ENCODE data around the gene TTC16. TPM values are rescaled to one million over a fixed set of nuclear protein-coding genes. Genes with fewer than 3 reads are reported as not detected.
A peak's percentile ranks its signal among the peaks of the same experiment; 100 is the strongest.

TTC16 gene
- total and polyA plus RNA-seq, 2 of the 8 experiments (the other 6 are each of a cell fraction or from before 2014, with no cell fraction given): 0.03 TPM; not detected in 1

DNA sequence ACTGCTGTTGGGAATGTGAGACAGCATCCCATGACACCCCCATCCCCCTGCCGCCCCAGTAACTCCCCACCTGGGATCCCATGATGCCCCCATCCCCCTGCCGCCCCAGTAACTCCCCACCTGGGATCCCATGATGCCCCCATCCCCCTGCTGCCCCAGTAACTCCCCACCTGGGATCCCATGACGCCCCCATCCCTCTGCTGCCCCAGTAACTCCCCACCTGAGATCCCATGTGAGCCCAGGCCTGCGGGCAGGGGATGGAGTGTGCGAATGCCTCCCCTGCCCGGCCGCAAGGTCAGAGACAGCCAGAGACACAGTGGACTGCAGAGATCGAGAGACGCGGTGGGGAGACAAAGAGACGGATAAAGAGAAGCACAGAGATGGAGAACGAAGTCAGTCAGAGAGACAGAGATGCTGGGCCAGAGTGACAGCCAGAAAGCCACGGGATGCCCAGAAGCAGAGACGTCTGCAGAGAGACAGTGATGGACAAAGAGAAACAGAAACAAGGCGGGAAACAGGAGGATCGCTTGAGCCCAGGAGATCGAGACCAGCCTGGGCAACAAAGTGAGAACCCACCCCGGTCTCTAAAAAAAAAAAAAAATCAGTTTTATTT, 61.6 kb downstream of the TTC16 start:
- Histone ChIP-seq H2BK12ac (ENCODE audit: low read depth, low read length) (0 out of 2 replicates have a peak overlapping the region, but pooled peaks have one; percentile 14), H4K91ac (replicated peaks; ENCODE audit: insufficient read length, low read length) (no peak overlapping the region), H2AFZ (ENCODE audit: low read length) (no peak overlapping the region), H3K9ac (replicated peaks in 1 of 4; ENCODE audit: extremely low read depth in 1 of 4, low read depth in 3 of 4, low read length in 3 of 4) (no peak overlapping the region), H3K79me1 (ENCODE audit: low read depth, low read length) (no peaks in the 10 kb centered on the region), H3K9me3 (ENCODE audit: insufficient read depth in 2 of 2, low read depth in 1 of 2, low read length in 1 of 2) (no peaks in the 10 kb centered on the region), H3K23me2 (ENCODE audit: low read depth, low read length) (no peaks in the 10 kb centered on the region), H4K5ac (ENCODE audit: insufficient read length, low read depth, low read length) (no peak overlapping the region), H3K4ac (replicated peaks; ENCODE audit: insufficient read length, low read depth, low read length) (no peak overlapping the region), H3K18ac (ENCODE audit: extremely low read depth, low read length) (no peak overlapping the region), H3K27ac (ENCODE audit: low read depth, low read length) (no peak overlapping the region), H3K79me2 (ENCODE audit: control insufficient read depth in 1 of 2, insufficient read depth in 2 of 2, low read length in 2 of 2) (no peaks in the 10 kb centered on the region), H3K56ac (replicated peaks; ENCODE audit: insufficient read length, low read depth, low read length) (no peak overlapping the region), H3K36me3 (ENCODE audit: control insufficient read depth in 2 of 4, insufficient read depth in 4 of 4, low read length in 3 of 4) (no peaks in the 10 kb centered on the region), H2BK5ac (ENCODE audit: low read depth, low read length) (no peak overlapping the region), H2AK5ac (ENCODE audit: low read depth, low read length) (no peak overlapping the region), H3K4me2 (ENCODE audit: insufficient read depth in 1 of 2, low read depth in 2 of 2, low read length in 2 of 2) (no peak overlapping the region), H2BK15ac (ENCODE audit: low read length) (no peak overlapping the region), H3K14ac (ENCODE audit: insufficient read length) (no peak overlapping the region), H4K8ac (ENCODE audit: extremely low read depth, insufficient read depth, low read length) (no peak overlapping the region), H3K4me1 (replicated peaks in 1 of 4; ENCODE audit: control insufficient read depth in 3 of 4, insufficient read depth in 4 of 4, low read length in 3 of 4) (peaks cover 0 to 20% (median 14%) of the 10 kb centered on the region in 4 experiments; a peak in 6 of 7 replicates), H4K20me1 (replicated peaks in 1 of 2; ENCODE audit: control insufficient read depth in 1 of 2, insufficient read depth in 2 of 2, low read length in 2 of 2) (no peaks in the 10 kb centered on the region), H2BK120ac (replicated peaks; ENCODE audit: low read depth, low read length) (no peak overlapping the region), H3K23ac (ENCODE audit: insufficient read length) (no peak overlapping the region), H3K4me3 (ENCODE audit: extremely low read depth in 1 of 4, insufficient read depth in 2 of 4, low read depth in 3 of 4, low read length in 4 of 4) (no peak overlapping the region), H2BK20ac (ENCODE audit: low read length) (no peak overlapping the region), H3K27me3 (replicated peaks in 1 of 4; ENCODE audit: control insufficient read depth in 3 of 4, extremely low read depth in 1 of 4, insufficient read depth in 3 of 4, low read length in 3 of 4) (no peaks in the 10 kb centered on the region)
- WGBS, 2 experiments (ENCODE audit: extremely low coverage in 1 of 2, insufficient coverage in 1 of 2, insufficient read length in 1 of 2, insufficient replicate concordance in 2 of 2, low coverage in 1 of 2, low lambda C conversion rate in 2 of 2, missing lambda C conversion rate in 1 of 2): 95% methylated on average over 11 of the region's 18 CpGs; no CpG with 5 or more reads in 1 of the 2 experiments
- FAIRE-seq: no peak
- ChIA-PET CTCF (ENCODE audit: partially characterized antibody) (interaction anchor here (0.7 to 16.2 kb wide), 2 partner anchors 10 to 200 kb away, joined by 3 to 227 read pairs; no protein-coding TSS in a partner anchor), POLR2A (ENCODE audit: partially characterized antibody) (no interaction called here)
- DNase-seq (ENCODE audit: low read depth in 1 of 2, low spot score in 2 of 2): no peak
- TF ChIP-seq POU5F1 (IDR thresholded peaks at IDR 0.05; ENCODE audit: low read depth, low read length): no peak
- TF ChIP-seq SP2 (IDR thresholded peaks at IDR 0.05; ENCODE audit: low read length): no peak
- TF ChIP-seq NANOG (IDR thresholded peaks at IDR 0.05; ENCODE audit: insufficient read depth, low read depth, low read length, poor library complexity, severe bottlenecking): no peak
- no peak for TF ChIP-seq FOSL1 (IDR thresholded peaks at IDR 0.05; ENCODE audit: insufficient read depth, low read depth, low read length)
- no peak for TF ChIP-seq SUZ12 (IDR thresholded peaks at IDR 0.05; ENCODE audit: low read length)
- TF ChIP-seq, protein P1, sequence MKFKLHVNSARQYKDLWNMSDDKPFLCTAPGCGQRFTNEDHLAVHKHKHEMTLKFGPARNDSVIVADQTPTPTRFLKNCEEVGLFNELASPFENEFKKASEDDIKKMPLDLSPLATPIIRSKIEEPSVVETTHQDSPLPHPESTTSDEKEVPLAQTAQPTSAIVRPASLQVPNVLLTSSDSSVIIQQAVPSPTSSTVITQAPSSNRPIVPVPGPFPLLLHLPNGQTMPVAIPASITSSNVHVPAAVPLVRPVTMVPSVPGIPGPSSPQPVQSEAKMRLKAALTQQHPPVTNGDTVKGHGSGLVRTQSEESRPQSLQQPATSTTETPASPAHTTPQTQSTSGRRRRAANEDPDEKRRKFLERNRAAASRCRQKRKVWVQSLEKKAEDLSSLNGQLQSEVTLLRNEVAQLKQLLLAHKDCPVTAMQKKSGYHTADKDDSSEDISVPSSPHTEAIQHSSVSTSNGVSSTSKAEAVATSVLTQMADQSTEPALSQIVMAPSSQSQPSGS (IDR thresholded peaks at IDR 0.05; ENCODE audit: low read length): no peak
- no peak for TF ChIP-seq JUN (IDR thresholded peaks at IDR 0.05; ENCODE audit: low read depth, low read length)
- TF ChIP-seq CREB1 (IDR thresholded peaks at IDR 0.05): no peak
- TF ChIP-seq MAFK (IDR thresholded peaks at IDR 0.05; ENCODE audit: low read depth, low read length): no peak
- TF ChIP-seq CHD2 (IDR thresholded peaks at IDR 0.05; ENCODE audit: low read length): no peak
- TF ChIP-seq KDM4A (IDR thresholded peaks at IDR 0.05; ENCODE audit: low read depth, low read length, severe bottlenecking): no peak
- TF ChIP-seq ATF3 (IDR thresholded peaks at IDR 0.05; ENCODE audit: insufficient read depth, low read depth, low read length): no peak
